ENCODE results near the gene ATP6V1A. TPM values are rescaled to one million over a fixed set of nuclear protein-coding genes. Genes with fewer than 3 reads are reported as not detected.

ATP6V1A gene
- total RNA-seq, 4 donors from 2014 or later = 23.4 to 43.6 (median 28.7) TPM

- Histone ChIP-seq H3K36me3 (no peaks in the 10 kb centered on the region), H3K27me3 (no peaks in the 10 kb centered on the region), H3K4me1 (peaks cover 0 to 13% (median under 1%) of the 10 kb centered on the region in 4 donors), H3K4me3 (no peak overlapping the region), H3K27ac (no peak overlapping the region), H3K9me3 (no peaks in the 10 kb centered on the region)
- DNase-seq = no peak
- TF ChIP-seq CTCF (IDR thresholded peaks at IDR 0.05) (peak in 1 of 6 experiments; percentile 10), POLR2A (IDR thresholded peaks at IDR 0.05) (no peak)
Measured at GRCh38 chr3:113825090-113825489, 78.3 kb downstream of the ATP6V1A start.

- Histone ChIP-seq H3K27ac (no peak overlapping the region), H3K9me3 (no peaks in the 10 kb centered on the region), H3K36me3 (no peaks in the 10 kb centered on the region), H3K27me3 (no peaks in the 10 kb centered on the region), H3K4me1 (peaks cover 0 to 13% (median 3%) of the 10 kb centered on the region in 4 donors), H3K4me3 (no peak overlapping the region)
- no peak for DNase-seq
- TF ChIP-seq CTCF (IDR thresholded peaks at IDR 0.05) = no peak
- no peak for TF ChIP-seq POLR2A (IDR thresholded peaks at IDR 0.05)
Measured at GRCh38 chr3:113828600-113828999, 81.8 kb downstream of the ATP6V1A start.

GRCh38 chr3:113829576-113830354, 82.9 kb downstream of the ATP6V1A start:
- peak overlapping the region in 2 of 4 donors; percentile 63 to 68 for H3K27ac ChIP-seq

GRCh38 chr3:113831103-113831355, 84.2 kb downstream of the ATP6V1A start:
- H3K27ac ChIP-seq = peak overlapping the region in 2 of 4 donors; percentile 45 to 68
- no peak for DNase-seq
- no peak overlapping the region for H3K4me3 ChIP-seq

More at GRCh38 chr3:113829576-113830354, 82.9 kb downstream of the ATP6V1A start:
- Histone ChIP-seq H3K36me3 (no peaks in the 10 kb centered on the region), H3K4me3 (no peak overlapping the region), H3K27me3 (no peaks in the 10 kb centered on the region), H3K4me1 (peaks cover 0 to 13% (median 3%) of the 10 kb centered on the region in 4 donors), H3K9me3 (no peaks in the 10 kb centered on the region)
- TF ChIP-seq POLR2A (IDR thresholded peaks at IDR 0.05) = no peak
- no peak for TF ChIP-seq CTCF (IDR thresholded peaks at IDR 0.05)
- DNase-seq = peak in 1 of 3 donors; percentile 58

GRCh38 chr3:113832477-113833164, 85.8 kb downstream of the ATP6V1A start:
- Histone ChIP-seq H3K27ac (no peak overlapping the region), H3K36me3 (no peaks in the 10 kb centered on the region), H3K27me3 (no peaks in the 10 kb centered on the region), H3K9me3 (no peaks in the 10 kb centered on the region), H3K4me3 (no peak overlapping the region), H3K4me1 (peaks cover 0 to 13% (median 3%) of the 10 kb centered on the region in 4 donors)
- DNase-seq = no peak
- TF ChIP-seq POLR2A (IDR thresholded peaks at IDR 0.05) = no peak
- no peak for TF ChIP-seq CTCF (IDR thresholded peaks at IDR 0.05)

More at GRCh38 chr3:113831103-113831355, 84.2 kb downstream of the ATP6V1A start:
- Histone ChIP-seq H3K27me3 (no peaks in the 10 kb centered on the region), H3K4me1 (peaks cover 0 to 13% (median 3%) of the 10 kb centered on the region in 4 donors), H3K9me3 (no peaks in the 10 kb centered on the region), H3K36me3 (no peaks in the 10 kb centered on the region)
- TF ChIP-seq POLR2A (IDR thresholded peaks at IDR 0.05) (no peak), CTCF (IDR thresholded peaks at IDR 0.05) (no peak)

All from Peyer's patch (tissue), 4 donors.